ENCODE measurements around the gene PXT1.

PXT1 gene

DNA sequence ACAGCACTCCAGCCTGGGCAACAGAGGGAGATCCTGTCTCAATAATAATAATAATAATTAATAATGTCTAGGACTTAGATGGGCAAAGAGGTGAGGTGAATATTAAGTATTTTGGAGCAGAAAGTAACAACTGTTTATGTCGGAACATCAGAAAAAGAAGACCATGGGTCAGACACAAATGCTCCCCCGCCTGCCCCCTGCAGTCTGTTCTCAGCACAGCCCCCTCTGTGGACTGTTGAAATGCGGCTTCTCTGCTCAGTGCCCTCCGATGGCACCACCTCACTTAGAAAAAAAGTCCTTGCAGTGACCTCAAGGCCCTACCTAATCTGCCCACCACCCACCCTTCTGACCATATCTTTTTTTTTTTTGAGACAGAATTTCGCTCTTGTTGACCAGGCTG, 50.0 kb downstream of the PXT1 start:
- Histone ChIP-seq H3K4me3 (ENCODE audit: low read depth, low read length) (no peak overlapping the region), H3K27ac (ENCODE audit: extremely low read depth, low read depth, low read length) (no peak overlapping the region), H3K36me3 (ENCODE audit: control insufficient read depth in 2 of 2, insufficient read depth in 1 of 2, low read length in 2 of 2) (no peaks in the 10 kb centered on the region), H3K4me1 (ENCODE audit: control insufficient read depth, insufficient read depth, low read length) (no peaks in the 10 kb centered on the region), H3K9me3 (ENCODE audit: control insufficient read depth, insufficient read depth, low read depth, low read length) (no peaks in the 10 kb centered on the region)
- no peak for TF ChIP-seq ZBTB48 (tag by site-specific recombination; IDR thresholded peaks at IDR 0.05)
- TF ChIP-seq, protein P1, sequence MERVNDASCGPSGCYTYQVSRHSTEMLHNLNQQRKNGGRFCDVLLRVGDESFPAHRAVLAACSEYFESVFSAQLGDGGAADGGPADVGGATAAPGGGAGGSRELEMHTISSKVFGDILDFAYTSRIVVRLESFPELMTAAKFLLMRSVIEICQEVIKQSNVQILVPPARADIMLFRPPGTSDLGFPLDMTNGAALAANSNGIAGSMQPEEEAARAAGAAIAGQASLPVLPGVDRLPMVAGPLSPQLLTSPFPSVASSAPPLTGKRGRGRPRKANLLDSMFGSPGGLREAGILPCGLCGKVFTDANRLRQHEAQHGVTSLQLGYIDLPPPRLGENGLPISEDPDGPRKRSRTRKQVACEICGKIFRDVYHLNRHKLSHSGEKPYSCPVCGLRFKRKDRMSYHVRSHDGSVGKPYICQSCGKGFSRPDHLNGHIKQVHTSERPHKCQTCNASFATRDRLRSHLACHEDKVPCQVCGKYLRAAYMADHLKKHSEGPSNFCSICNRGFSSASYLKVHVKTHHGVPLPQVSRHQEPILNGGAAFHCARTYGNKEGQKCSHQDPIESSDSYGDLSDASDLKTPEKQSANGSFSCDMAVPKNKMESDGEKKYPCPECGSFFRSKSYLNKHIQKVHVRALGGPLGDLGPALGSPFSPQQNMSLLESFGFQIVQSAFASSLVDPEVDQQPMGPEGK (tag by site-specific recombination; IDR thresholded peaks at IDR 0.05), result no peak
- no peak for TF ChIP-seq KLF1 (tag by site-specific recombination; IDR thresholded peaks at IDR 0.05)
- no peak for TF ChIP-seq HOXC10 (CRISPR knock-in tag; IDR thresholded peaks at IDR 0.05)
- no peak for TF ChIP-seq HOXD13 (CRISPR knock-in tag; IDR thresholded peaks at IDR 0.05; ENCODE audit: borderline replicate concordance)
- no peak for TF ChIP-seq ZNF366 (tag by site-specific recombination; conservative IDR thresholded peaks at IDR 0.05)
- TF ChIP-seq ZNF558 (tag by site-specific recombination; IDR thresholded peaks at IDR 0.05), result no peak
- no peak for TF ChIP-seq SETDB1 (IDR thresholded peaks at IDR 0.05; ENCODE audit: insufficient read length, low read length)
- no peak for TF ChIP-seq ZNF596 (tag by site-specific recombination; IDR thresholded peaks at IDR 0.05)
- no peak for TF ChIP-seq ZNF354C (tag by site-specific recombination; IDR thresholded peaks at IDR 0.05; ENCODE audit: borderline replicate concordance, low read depth)
- TF ChIP-seq ZNF626 (tag by site-specific recombination; IDR thresholded peaks at IDR 0.05), result no peak
- TF ChIP-seq ZNF121 (tag by site-specific recombination; IDR thresholded peaks at IDR 0.05), result no peak
- TF ChIP-seq ZNF530 (tag by site-specific recombination; IDR thresholded peaks at IDR 0.05; ENCODE audit: low read depth), result no peak
- TF ChIP-seq ZNF174 (tag by site-specific recombination; IDR thresholded peaks at IDR 0.05), result no peak
- no peak for TF ChIP-seq ZNF292 (tag by site-specific recombination; IDR thresholded peaks at IDR 0.05; ENCODE audit: borderline replicate concordance, low read depth)
- no peak for TF ChIP-seq ZNF202 (tag by site-specific recombination; IDR thresholded peaks at IDR 0.05; ENCODE audit: borderline replicate concordance)
- ChIA-PET POLR2A (no interaction called here), CTCF (interaction anchor here (0.6 to 0.7 kb wide), 2 partner anchors 1027 to 1182 kb away, joined by 3 to 7 read pairs; no protein-coding TSS in a partner anchor)

DNA sequence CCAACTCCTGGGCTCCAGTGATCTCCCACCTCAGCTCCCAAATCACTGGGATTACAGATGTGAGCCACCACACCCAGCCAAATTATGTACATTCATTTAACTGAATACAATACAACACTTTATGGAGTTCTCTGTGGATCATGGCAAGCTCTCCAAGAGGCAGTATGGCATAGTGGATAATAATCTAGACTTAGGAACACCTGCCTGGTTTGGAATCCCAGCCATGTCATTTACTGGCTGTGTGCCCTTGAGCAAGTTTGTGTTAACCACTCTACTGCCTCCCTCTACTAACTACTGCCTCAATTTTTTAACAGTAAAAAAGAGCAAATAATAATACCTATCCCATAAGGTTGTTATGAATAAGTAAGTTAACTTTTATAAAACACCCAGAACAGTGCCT, 53.3 kb downstream of the PXT1 start:
- no peak overlapping the region for H3K4me3 ChIP-seq (ENCODE audit: low read depth, low read length)
- H3K9me3 ChIP-seq (ENCODE audit: control insufficient read depth, insufficient read depth, low read depth, low read length), result no peaks in the 10 kb centered on the region
- ChIA-PET CTCF (no interaction called here), POLR2A (no interaction called here)
- H3K27ac ChIP-seq (ENCODE audit: extremely low read depth, low read depth, low read length), result no peak overlapping the region
- 0 out of 2 replicates have a peak, but pooled peaks cover 6% of the 10 kb centered on the region for H3K4me1 ChIP-seq (ENCODE audit: control insufficient read depth, insufficient read depth, low read length)
- H3K36me3 ChIP-seq (ENCODE audit: control insufficient read depth in 2 of 2, insufficient read depth in 1 of 2, low read length in 2 of 2), result no peaks in the 10 kb centered on the region
- TF ChIP-seq, protein P1 (tag by site-specific recombination; IDR thresholded peaks at IDR 0.05), result no peak
- TF ChIP-seq GLIS1 (tag by site-specific recombination; IDR thresholded peaks at IDR 0.05), result no peak
- TF ChIP-seq ZNF48 (tag by site-specific recombination; IDR thresholded peaks at IDR 0.05), result no peak
- TF ChIP-seq ZBTB8A (tag by site-specific recombination; IDR thresholded peaks at IDR 0.05), result no peak
- TF ChIP-seq ZNF10 (tag by site-specific recombination; IDR thresholded peaks at IDR 0.05), result no peak
- TF ChIP-seq, protein P2, sequence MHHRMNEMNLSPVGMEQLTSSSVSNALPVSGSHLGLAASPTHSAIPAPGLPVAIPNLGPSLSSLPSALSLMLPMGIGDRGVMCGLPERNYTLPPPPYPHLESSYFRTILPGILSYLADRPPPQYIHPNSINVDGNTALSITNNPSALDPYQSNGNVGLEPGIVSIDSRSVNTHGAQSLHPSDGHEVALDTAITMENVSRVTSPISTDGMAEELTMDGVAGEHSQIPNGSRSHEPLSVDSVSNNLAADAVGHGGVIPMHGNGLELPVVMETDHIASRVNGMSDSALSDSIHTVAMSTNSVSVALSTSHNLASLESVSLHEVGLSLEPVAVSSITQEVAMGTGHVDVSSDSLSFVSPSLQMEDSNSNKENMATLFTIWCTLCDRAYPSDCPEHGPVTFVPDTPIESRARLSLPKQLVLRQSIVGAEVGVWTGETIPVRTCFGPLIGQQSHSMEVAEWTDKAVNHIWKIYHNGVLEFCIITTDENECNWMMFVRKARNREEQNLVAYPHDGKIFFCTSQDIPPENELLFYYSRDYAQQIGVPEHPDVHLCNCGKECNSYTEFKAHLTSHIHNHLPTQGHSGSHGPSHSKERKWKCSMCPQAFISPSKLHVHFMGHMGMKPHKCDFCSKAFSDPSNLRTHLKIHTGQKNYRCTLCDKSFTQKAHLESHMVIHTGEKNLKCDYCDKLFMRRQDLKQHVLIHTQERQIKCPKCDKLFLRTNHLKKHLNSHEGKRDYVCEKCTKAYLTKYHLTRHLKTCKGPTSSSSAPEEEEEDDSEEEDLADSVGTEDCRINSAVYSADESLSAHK (tag by site-specific recombination; IDR thresholded peaks at IDR 0.05), result no peak
- no peak for TF ChIP-seq ZNF404 (tag by site-specific recombination; IDR thresholded peaks at IDR 0.05)
- no peak for TF ChIP-seq ZNF660 (tag by site-specific recombination; IDR thresholded peaks at IDR 0.05)
- TF ChIP-seq SP7 (tag by site-specific recombination; IDR thresholded peaks at IDR 0.05), result no peak
- TF ChIP-seq, protein P3, sequence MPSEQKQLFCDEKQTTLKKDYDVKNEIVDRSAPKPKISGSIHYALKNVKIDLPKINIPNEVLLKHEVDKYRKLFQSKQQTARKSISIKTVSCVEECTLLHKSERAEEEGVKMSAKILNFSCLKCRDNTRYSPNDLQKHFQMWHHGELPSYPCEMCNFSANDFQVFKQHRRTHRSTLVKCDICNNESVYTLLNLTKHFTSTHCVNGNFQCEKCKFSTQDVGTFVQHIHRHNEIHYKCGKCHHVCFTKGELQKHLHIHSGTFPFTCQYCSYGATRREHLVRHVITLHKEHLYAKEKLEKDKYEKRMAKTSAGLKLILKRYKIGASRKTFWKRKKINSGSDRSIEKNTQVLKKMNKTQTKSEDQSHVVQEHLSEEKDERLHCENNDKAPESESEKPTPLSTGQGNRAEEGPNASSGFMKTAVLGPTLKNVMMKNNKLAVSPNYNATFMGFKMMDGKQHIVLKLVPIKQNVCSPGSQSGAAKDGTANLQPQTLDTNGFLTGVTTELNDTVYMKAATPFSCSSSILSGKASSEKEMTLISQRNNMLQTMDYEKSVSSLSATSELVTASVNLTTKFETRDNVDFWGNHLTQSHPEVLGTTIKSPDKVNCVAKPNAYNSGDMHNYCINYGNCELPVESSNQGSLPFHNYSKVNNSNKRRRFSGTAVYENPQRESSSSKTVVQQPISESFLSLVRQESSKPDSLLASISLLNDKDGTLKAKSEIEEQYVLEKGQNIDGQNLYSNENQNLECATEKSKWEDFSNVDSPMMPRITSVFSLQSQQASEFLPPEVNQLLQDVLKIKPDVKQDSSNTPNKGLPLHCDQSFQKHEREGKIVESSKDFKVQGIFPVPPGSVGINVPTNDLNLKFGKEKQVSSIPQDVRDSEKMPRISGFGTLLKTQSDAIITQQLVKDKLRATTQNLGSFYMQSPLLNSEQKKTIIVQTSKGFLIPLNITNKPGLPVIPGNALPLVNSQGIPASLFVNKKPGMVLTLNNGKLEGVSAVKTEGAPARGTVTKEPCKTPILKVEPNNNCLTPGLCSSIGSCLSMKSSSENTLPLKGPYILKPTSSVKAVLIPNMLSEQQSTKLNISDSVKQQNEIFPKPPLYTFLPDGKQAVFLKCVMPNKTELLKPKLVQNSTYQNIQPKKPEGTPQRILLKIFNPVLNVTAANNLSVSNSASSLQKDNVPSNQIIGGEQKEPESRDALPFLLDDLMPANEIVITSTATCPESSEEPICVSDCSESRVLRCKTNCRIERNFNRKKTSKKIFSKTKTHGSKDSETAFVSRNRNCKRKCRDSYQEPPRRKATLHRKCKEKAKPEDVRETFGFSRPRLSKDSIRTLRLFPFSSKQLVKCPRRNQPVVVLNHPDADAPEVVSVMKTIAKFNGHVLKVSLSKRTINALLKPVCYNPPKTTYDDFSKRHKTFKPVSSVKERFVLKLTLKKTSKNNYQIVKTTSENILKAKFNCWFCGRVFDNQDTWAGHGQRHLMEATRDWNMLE (tag by site-specific recombination; conservative IDR thresholded peaks at IDR 0.05; ENCODE audit: low read depth), result no peak
- no peak for TF ChIP-seq ZNF132 (tag by site-specific recombination; IDR thresholded peaks at IDR 0.05; ENCODE audit: borderline replicate concordance)

Data from HEK293 (cell line).